ENCODE results near the gene AANAT. TPM values are rescaled to one million over a fixed set of nuclear protein-coding genes. Genes with fewer than 3 reads are reported as not detected.

The AANAT gene
- total and polyA plus RNA-seq, 4 donors: 0.10 to 0.31 TPM; not detected in 2

DNA sequence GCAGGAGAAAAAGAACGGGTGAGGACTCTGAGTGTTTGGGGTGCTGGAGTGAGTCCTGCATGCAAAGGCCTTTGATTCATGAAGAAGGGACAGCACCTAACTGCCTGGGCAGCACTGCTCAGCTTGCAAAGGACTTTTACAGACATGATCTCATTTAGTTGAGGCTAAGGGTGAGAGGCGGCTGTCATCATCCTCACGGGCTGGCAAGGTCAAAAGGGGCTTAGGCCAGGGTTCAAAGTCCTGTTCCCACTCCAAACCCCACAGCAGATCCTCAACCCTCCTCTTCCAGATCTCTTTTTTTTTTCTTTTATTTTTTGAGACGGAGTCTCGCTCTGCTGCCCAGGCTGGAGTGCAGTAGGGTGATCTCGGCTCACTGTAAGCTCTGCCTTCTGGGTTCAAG is 29.1 kb downstream of the AANAT start:
- Histone ChIP-seq H3K4me3 (no peak overlapping the region), H3K9me3 (ENCODE audit: control insufficient read depth in 4 of 4, insufficient read depth in 3 of 4, low read length in 3 of 4) (no peaks in the 10 kb centered on the region), H3K27ac (ENCODE audit: low read depth in 1 of 2, low read length in 1 of 2) (no peak overlapping the region), H3K9ac (ENCODE audit: insufficient read depth in 1 of 2, low read length in 2 of 2) (no peak overlapping the region), H3K27me3 (ENCODE audit: control insufficient read depth in 3 of 3, insufficient read depth in 3 of 3, low read length in 2 of 3) (no peaks in the 10 kb centered on the region), H3K4me1 (ENCODE audit: control insufficient read depth in 5 of 5, insufficient read depth in 5 of 5, low read length in 5 of 5) (peaks cover 0 to 52% (median 28%) of the 10 kb centered on the region in 5 donors), H3K36me3 (ENCODE audit: control insufficient read depth in 4 of 4, insufficient read depth in 4 of 4, low read length in 4 of 4) (peaks cover 0 to 2% (median 0%) of the 10 kb centered on the region in 4 donors)
- 90 to 97% methylated on average over 6 of the region's 6 CpGs for WGBS, 2 donors
- TF ChIP-seq CTCF (IDR thresholded peaks at IDR 0.05; ENCODE audit: control extremely low read depth, extremely low read depth): no peak
- ATAC-seq (ENCODE audit: insufficient read depth, low FRiP score) (no peak), DNase-seq (no peak)

GRCh38 chr17:76497699-76497978 is 30.2 kb downstream of the AANAT start:
- no peak overlapping the region for H3K9ac ChIP-seq (ENCODE audit: insufficient read depth in 1 of 2, low read length in 2 of 2)
- no peaks in the 10 kb centered on the region for H3K9me3 ChIP-seq (ENCODE audit: control insufficient read depth in 4 of 4, insufficient read depth in 3 of 4, low read length in 3 of 4)
- H3K4me1 ChIP-seq (ENCODE audit: control insufficient read depth in 5 of 5, insufficient read depth in 5 of 5, low read length in 5 of 5): peaks cover 0 to 49% (median 19%) of the 10 kb centered on the region in 5 donors
- DNase-seq (no peak), ATAC-seq (ENCODE audit: insufficient read depth, low FRiP score) (no peak)
- no peaks in the 10 kb centered on the region for H3K27me3 ChIP-seq (ENCODE audit: control insufficient read depth in 3 of 3, insufficient read depth in 3 of 3, low read length in 2 of 3)
- peaks cover 0 to 2% (median 0%) of the 10 kb centered on the region in 4 donors for H3K36me3 ChIP-seq (ENCODE audit: control insufficient read depth in 4 of 4, insufficient read depth in 4 of 4, low read length in 4 of 4)
- H3K27ac ChIP-seq (ENCODE audit: low read depth in 1 of 2, low read length in 1 of 2): peak overlapping the region; percentile 79 to 87
- no peak overlapping the region for H3K4me3 ChIP-seq
- TF ChIP-seq CTCF (IDR thresholded peaks at IDR 0.05; ENCODE audit: control extremely low read depth, extremely low read depth): no peak
- WGBS, 2 donors: 42 to 81% methylated on average over 2 of the region's 2 CpGs

DNA sequence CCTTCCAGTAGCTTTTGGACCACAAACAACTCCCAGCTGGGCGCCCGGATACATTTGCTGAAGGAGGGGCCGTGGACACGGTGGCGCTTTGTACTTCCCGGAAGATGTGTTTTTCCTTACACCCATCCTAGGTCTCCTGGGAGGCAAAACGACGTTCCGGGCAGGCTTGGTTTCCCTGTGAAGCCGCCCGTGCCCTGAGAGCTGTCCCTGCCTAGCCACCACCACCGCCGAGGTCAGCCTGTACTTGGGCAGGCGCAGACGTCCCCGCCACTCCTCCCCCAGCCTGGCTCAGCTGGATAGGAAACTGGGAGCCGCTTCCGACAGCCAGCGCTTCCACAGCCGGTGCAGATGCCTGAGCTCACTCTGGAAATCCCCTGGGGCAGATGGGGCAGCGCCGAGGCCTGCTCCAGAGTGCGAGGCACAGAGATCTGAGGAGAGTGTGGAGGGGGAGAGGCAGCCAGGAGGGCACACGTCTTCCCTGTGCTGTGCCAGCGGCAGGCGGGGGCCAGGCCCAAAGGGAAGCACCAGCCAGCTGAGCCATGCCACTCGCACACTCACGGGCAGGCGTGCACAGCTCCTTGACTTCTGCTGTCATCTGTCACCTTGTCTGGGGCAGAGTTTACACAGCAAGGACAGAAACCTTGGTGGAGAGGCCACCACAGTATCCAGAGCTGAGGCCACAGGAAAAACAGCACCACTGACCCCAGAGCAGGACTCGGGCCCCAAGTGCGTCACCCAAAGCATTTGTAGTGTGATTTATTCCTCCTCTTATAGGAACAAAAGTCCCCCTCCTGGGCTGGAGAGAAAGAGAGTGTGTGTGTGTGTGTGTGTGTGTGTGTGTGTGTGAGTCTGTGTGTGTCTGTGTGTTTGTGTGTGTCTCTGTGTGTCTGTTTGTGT is 30.8 kb downstream of the AANAT start:
- Histone ChIP-seq H3K9me3 (ENCODE audit: control insufficient read depth in 4 of 4, insufficient read depth in 3 of 4, low read length in 3 of 4) (no peaks in the 10 kb centered on the region), H3K27ac (ENCODE audit: low read depth in 1 of 2, low read length in 1 of 2) (peak overlapping the region; percentile 79 to 87), H3K36me3 (ENCODE audit: control insufficient read depth in 4 of 4, insufficient read depth in 4 of 4, low read length in 4 of 4) (peaks cover 0 to 2% (median 0%) of the 10 kb centered on the region in 4 donors), H3K4me1 (ENCODE audit: control insufficient read depth in 5 of 5, insufficient read depth in 5 of 5, low read length in 5 of 5) (peaks cover 0 to 44% (median 13%) of the 10 kb centered on the region in 5 donors), H3K4me3 (no peak overlapping the region), H3K27me3 (ENCODE audit: control insufficient read depth in 3 of 3, insufficient read depth in 3 of 3, low read length in 2 of 3) (no peaks in the 10 kb centered on the region), H3K9ac (ENCODE audit: insufficient read depth in 1 of 2, low read length in 2 of 2) (no peak overlapping the region)
- DNase-seq (peak; percentile 70 to 79 (median 77)), ATAC-seq (ENCODE audit: insufficient read depth, low FRiP score) (peak; percentile 8)
- TF ChIP-seq CTCF (IDR thresholded peaks at IDR 0.05; ENCODE audit: control extremely low read depth, extremely low read depth): no peak
- 33 to 55% methylated on average over 31 of the region's 31 CpGs for WGBS, 2 donors

Data from lung (tissue), 12 donors.